ENCODE results near the gene SMARCD2.
"Not testable (repeated sequence)": the region's sequence is repeated elsewhere in the genome, so short reads cannot be mapped to it uniquely, and the experiment has no call there.

DNA sequence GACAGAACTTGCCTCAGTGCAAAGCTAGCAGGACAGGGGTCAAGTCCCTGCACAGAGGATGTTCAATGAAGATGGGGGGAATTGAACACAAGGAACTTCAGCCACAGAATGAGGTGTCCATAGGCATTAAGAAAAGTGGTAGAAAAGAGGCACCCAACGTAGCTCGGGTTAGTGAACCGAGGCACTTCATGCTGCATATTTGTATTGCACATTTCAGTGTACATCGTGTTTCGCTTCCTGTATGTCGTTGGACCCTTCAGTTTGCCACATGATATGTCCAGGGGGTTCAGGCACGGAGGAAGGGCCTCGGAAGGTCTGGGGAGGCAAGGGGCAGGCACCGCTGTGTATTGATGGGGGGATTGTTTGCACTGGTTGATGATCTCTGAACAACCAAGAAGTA lies 35.9 kb upstream of the SMARCD2 start:
- not testable (repeated sequence) for TF ChIP-seq TP53 (CRISPR knock-in tag; conservative IDR thresholded peaks at IDR 0.05); MED1 (CRISPR knock-in tag; IDR thresholded peaks at IDR 0.05); JUN (CRISPR knock-in tag; IDR thresholded peaks at IDR 0.05); ZBTB8A (CRISPR knock-in tag; IDR thresholded peaks at IDR 0.05; ENCODE audit: borderline replicate concordance, low read depth); YY1 (IDR thresholded peaks at IDR 0.05; ENCODE audit: insufficient read depth, insufficient replicate concordance, low read depth, low read length); ZNF138 (CRISPR knock-in tag; IDR thresholded peaks at IDR 0.05; ENCODE audit: low read depth); JUND (CRISPR knock-in tag; IDR thresholded peaks at IDR 0.05); ZNF703 (CRISPR knock-in tag; IDR thresholded peaks at IDR 0.05; ENCODE audit: borderline replicate concordance); YEATS2 (CRISPR knock-in tag; IDR thresholded peaks at IDR 0.05; ENCODE audit: borderline replicate concordance); ELF1 (CRISPR knock-in tag; IDR thresholded peaks at IDR 0.05)
- TF ChIP-seq, protein P1, sequence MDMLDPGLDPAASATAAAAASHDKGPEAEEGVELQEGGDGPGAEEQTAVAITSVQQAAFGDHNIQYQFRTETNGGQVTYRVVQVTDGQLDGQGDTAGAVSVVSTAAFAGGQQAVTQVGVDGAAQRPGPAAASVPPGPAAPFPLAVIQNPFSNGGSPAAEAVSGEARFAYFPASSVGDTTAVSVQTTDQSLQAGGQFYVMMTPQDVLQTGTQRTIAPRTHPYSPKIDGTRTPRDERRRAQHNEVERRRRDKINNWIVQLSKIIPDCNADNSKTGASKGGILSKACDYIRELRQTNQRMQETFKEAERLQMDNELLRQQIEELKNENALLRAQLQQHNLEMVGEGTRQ (IDR thresholded peaks at IDR 0.05; ENCODE audit: low read depth, low read length): not testable (repeated sequence)
- TF ChIP-seq, protein P1 (CRISPR knock-in tag; IDR thresholded peaks at IDR 0.05; ENCODE audit: borderline replicate concordance): not testable (repeated sequence)
- TF ChIP-seq, protein P2, sequence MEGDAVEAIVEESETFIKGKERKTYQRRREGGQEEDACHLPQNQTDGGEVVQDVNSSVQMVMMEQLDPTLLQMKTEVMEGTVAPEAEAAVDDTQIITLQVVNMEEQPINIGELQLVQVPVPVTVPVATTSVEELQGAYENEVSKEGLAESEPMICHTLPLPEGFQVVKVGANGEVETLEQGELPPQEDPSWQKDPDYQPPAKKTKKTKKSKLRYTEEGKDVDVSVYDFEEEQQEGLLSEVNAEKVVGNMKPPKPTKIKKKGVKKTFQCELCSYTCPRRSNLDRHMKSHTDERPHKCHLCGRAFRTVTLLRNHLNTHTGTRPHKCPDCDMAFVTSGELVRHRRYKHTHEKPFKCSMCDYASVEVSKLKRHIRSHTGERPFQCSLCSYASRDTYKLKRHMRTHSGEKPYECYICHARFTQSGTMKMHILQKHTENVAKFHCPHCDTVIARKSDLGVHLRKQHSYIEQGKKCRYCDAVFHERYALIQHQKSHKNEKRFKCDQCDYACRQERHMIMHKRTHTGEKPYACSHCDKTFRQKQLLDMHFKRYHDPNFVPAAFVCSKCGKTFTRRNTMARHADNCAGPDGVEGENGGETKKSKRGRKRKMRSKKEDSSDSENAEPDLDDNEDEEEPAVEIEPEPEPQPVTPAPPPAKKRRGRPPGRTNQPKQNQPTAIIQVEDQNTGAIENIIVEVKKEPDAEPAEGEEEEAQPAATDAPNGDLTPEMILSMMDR (CRISPR knock-in tag; IDR thresholded peaks at IDR 0.05): not testable (repeated sequence)
- TF ChIP-seq, protein P3, sequence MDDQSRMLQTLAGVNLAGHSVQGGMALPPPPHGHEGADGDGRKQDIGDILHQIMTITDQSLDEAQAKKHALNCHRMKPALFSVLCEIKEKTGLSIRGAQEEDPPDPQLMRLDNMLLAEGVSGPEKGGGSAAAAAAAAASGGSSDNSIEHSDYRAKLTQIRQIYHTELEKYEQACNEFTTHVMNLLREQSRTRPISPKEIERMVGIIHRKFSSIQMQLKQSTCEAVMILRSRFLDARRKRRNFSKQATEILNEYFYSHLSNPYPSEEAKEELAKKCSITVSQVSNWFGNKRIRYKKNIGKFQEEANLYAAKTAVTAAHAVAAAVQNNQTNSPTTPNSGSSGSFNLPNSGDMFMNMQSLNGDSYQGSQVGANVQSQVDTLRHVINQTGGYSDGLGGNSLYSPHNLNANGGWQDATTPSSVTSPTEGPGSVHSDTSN (CRISPR knock-in tag; IDR thresholded peaks at IDR 0.05; ENCODE audit: borderline replicate concordance): not testable (repeated sequence)
